ENCODE data around the gene PPP1R26.
"Not testable (repeated sequence)": the region's sequence is repeated elsewhere in the genome, so short reads cannot be mapped to it uniquely, and the experiment has no call there.

Gene PPP1R26

GRCh38 chr9:135520916-135521607 is 41.5 kb downstream of the PPP1R26 start, which contains the start of gene LCN1:
Gene LCN1 (plus strand): TSS chr9:135521440. CDS start chr9:135521498, 58 bp downstream.
- no peak for DNase-seq (ENCODE audit: low read depth, low spot score)

- DNase-seq (ENCODE audit: low read depth, low spot score), result no peak
Measured at GRCh38 chr9:135521608-135522095, 42.1 kb downstream of the PPP1R26 start.

- no peak for DNase-seq (ENCODE audit: low read depth, low spot score)
Measured at GRCh38 chr9:135522137-135522877, 42.7 kb downstream of the PPP1R26 start.

- no peak for DNase-seq (ENCODE audit: low read depth, low spot score)
Measured at GRCh38 chr9:135522931-135523330, 43.3 kb downstream of the PPP1R26 start.

- no peak for DNase-seq (ENCODE audit: low read depth, low spot score)
Measured at GRCh38 chr9:135523521-135524129, 44.0 kb downstream of the PPP1R26 start.

- DNase-seq (ENCODE audit: low read depth, low spot score), result no peak
Measured at GRCh38 chr9:135524130-135524861, 44.7 kb downstream of the PPP1R26 start.

GRCh38 chr9:135525241-135526088 is 45.9 kb downstream of the PPP1R26 start:
- DNase-seq (ENCODE audit: low read depth, low spot score), result no peak

- DNase-seq (ENCODE audit: low read depth, low spot score), result no peak
Measured at GRCh38 chr9:135526089-135526729, 46.6 kb downstream of the PPP1R26 start.

GRCh38 chr9:135526730-135527571 is 47.4 kb downstream of the PPP1R26 start:
- DNase-seq (ENCODE audit: low read depth, low spot score), result no peak

- not testable (repeated sequence) for DNase-seq (ENCODE audit: low read depth, low spot score)
Measured at GRCh38 chr9:135528842-135529435, 49.4 kb downstream of the PPP1R26 start.

- no peak for DNase-seq (ENCODE audit: low read depth, low spot score)
Measured at GRCh38 chr9:135530146-135530545, 50.6 kb downstream of the PPP1R26 start.

GRCh38 chr9:135531096-135531495 is 51.5 kb downstream of the PPP1R26 start:
- DNase-seq (ENCODE audit: low read depth, low spot score), result no peak

GRCh38 chr9:135533113-135533512 is 53.5 kb downstream of the PPP1R26 start:
- no peak for DNase-seq (ENCODE audit: low read depth, low spot score)

- no peak for DNase-seq (ENCODE audit: low read depth, low spot score)
Measured at GRCh38 chr9:135533674-135534073, 54.1 kb downstream of the PPP1R26 start.

- DNase-seq (ENCODE audit: low read depth, low spot score), result not testable (repeated sequence)
Measured at GRCh38 chr9:135534192-135534711, 54.7 kb downstream of the PPP1R26 start.

GRCh38 chr9:135534826-135535225 is 55.2 kb downstream of the PPP1R26 start:
- DNase-seq (ENCODE audit: low read depth, low spot score), result not testable (repeated sequence)

- not testable (repeated sequence) for DNase-seq (ENCODE audit: low read depth, low spot score)
Measured at GRCh38 chr9:135535631-135536030, 56.0 kb downstream of the PPP1R26 start.

GRCh38 chr9:135536216-135536615 is 56.6 kb downstream of the PPP1R26 start:
- no peak for DNase-seq (ENCODE audit: low read depth, low spot score)

All from smooth muscle cell of the brain vasculature (primary cell).